Choroid plexus epithelial cell (primary cell): Measurements from ENCODE around the gene CTNNA3.
A peak's percentile ranks its signal among the peaks of the same experiment; 100 is the strongest.

Experiments used
- DNase-seq: peaks from one replicate; pipeline ENCODE4 v3.0.0-alpha.2; 2010; ENCODE audit warnings: low read depth
- H3K4me3 ChIP-seq: 2 replicates; pipeline ENCODE4 v1.5.1; 2011; ENCODE audit warnings: low read depth, mild to moderate bottlenecking, control low read depth, low read length, moderate library complexity
- CTCF ChIP-seq: conservative IDR thresholded peaks from 2 replicates; pipeline ENCODE4 v1.5.1; 2011; ENCODE audit warnings: low read depth, mild to moderate bottlenecking, control low read depth, inconsistent platforms, low read length, moderate library complexity

The CTNNA3 gene

GRCh38 chr10:67086327-67087134 lies 609.5 kb downstream of the CTNNA3 start:
- DNase-seq: no peak
- H3K4me3 ChIP-seq: no peak overlapping the region
- TF ChIP-seq CTCF: no peak

GRCh38 chr10:67079126-67079525 lies 616.9 kb downstream of the CTNNA3 start:
- peak; percentile 5 for DNase-seq
- no peak for TF ChIP-seq CTCF
- no peak overlapping the region for H3K4me3 ChIP-seq

- no peak overlapping the region for H3K4me3 ChIP-seq
- DNase-seq: peak; percentile 4
- no peak for TF ChIP-seq CTCF
Observed at GRCh38 chr10:67077376-67077775, 618.6 kb downstream of the CTNNA3 start.

GRCh38 chr10:67076144-67076543 lies 619.9 kb downstream of the CTNNA3 start:
- no peak for TF ChIP-seq CTCF
- no peak for DNase-seq
- no peak overlapping the region for H3K4me3 ChIP-seq

- TF ChIP-seq CTCF: no peak
- no peak overlapping the region for H3K4me3 ChIP-seq
- DNase-seq: no peak
Observed at GRCh38 chr10:67075491-67075971, 620.5 kb downstream of the CTNNA3 start.

- TF ChIP-seq CTCF: no peak
- no peak overlapping the region for H3K4me3 ChIP-seq
- DNase-seq: no peak
Observed at GRCh38 chr10:67072654-67073053, 623.3 kb downstream of the CTNNA3 start.

- DNase-seq: no peak
- H3K4me3 ChIP-seq: no peak overlapping the region
- no peak for TF ChIP-seq CTCF
Observed at GRCh38 chr10:67050415-67050814, 645.6 kb downstream of the CTNNA3 start.
